ENCODE results near the gene LRRTM4.
"Not testable (repeated sequence)": the region's sequence is repeated elsewhere in the genome, so short reads cannot be mapped to it uniquely, and the experiment has no call there.

DNA sequence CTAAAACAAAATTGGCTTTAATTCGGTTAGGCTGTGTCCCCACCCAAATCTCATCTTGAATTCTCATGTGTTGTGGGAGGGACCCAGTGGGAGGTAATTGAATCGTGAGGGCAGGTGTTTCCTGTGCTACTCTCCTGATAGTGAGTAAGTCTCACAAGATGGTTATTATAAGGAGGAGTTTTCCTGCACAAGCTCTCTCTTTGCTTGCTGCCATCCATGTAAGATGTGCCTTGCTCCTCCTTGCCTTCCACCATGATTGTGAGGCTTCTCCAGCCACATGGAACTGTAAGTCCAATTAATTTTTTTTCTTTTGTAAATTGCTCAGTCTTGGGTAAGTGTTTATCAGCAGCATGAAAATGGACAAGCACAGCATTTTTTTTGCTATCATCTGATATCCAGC, 476.7 kb downstream of the LRRTM4 start:
- TF ChIP-seq EZH2 (IDR thresholded peaks at IDR 0.05; ENCODE audit: low read length, missing control alignments), result not testable (repeated sequence)
- TF ChIP-seq, protein P1, sequence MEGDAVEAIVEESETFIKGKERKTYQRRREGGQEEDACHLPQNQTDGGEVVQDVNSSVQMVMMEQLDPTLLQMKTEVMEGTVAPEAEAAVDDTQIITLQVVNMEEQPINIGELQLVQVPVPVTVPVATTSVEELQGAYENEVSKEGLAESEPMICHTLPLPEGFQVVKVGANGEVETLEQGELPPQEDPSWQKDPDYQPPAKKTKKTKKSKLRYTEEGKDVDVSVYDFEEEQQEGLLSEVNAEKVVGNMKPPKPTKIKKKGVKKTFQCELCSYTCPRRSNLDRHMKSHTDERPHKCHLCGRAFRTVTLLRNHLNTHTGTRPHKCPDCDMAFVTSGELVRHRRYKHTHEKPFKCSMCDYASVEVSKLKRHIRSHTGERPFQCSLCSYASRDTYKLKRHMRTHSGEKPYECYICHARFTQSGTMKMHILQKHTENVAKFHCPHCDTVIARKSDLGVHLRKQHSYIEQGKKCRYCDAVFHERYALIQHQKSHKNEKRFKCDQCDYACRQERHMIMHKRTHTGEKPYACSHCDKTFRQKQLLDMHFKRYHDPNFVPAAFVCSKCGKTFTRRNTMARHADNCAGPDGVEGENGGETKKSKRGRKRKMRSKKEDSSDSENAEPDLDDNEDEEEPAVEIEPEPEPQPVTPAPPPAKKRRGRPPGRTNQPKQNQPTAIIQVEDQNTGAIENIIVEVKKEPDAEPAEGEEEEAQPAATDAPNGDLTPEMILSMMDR (conservative IDR thresholded peaks at IDR 0.05 in 1 of 2, IDR thresholded peaks at IDR 0.05 in 1 of 2; ENCODE audit: low read depth in 1 of 2, low read length in 2 of 2), result not testable (repeated sequence)
